IPS-NIHi7 (cell line): Measurements from ENCODE around the gene KIF26B.

ENCODE experiments used
- DNase-seq: peaks from one replicate; pipeline ENCODE4 v3.0.0; 2012; ENCODE audit warnings: mixed read lengths; ENCODE audit errors: extremely low spot score

The KIF26B gene

DNA sequence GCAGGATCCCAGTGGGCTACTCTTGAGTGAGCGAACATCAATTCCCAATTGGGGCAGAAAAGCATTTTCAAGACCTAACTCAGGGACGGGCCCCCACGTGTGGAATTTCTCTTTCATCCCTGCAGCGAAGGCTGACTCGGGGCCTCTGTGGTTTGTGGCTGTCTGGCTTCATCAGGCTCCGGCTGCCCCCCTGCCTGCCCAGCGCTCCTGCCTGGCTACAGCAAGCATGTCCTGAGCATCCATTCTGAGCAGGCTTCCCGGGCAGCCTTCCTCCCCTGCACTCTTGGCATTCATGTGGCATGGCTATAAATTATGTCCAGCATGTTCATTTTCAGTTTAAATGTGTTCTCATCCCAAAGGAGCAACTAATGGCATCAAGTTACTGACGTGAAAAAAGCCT, 588.1 kb downstream of the KIF26B start:
- no peak for DNase-seq

DNA sequence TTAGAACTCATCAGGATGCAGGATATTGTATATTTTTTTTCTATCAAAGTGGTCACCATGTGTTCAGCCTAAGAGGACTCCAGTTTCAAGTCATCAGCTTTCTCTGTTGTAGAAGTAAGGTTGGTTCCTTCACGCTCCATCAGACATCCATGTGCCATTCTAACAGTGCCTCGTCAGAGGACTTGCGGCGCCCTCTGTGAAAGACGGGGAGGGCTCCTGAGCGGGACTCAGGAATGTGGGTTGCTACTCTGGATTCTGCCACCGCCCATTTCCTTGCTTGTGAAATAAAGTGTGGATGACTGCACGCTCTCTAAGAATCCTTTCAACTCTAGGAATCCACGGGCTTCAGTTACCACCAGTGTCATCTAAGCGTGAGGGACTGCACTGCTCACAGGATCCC, 593.5 kb downstream of the KIF26B start:
- DNase-seq: no peak

DNA sequence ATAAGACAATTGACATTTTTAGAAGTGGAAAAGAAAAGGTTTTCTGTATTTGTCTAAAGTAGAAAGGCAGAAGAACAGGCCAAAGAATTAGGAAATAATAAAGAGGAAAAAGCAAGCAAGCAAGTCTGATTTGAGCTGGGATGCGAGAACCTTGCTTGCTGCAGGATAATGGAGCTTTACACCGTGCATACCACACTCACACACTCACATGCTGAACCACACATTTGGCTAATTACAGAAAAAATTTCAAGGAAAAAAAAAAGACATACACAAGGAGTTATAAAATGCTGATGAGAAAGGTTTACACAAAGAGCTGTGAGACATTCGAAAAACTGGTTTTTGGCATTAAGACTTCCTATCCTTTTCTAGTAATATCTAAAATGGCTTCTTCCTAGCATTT, 593.9 kb downstream of the KIF26B start:
- DNase-seq: no peak

DNA sequence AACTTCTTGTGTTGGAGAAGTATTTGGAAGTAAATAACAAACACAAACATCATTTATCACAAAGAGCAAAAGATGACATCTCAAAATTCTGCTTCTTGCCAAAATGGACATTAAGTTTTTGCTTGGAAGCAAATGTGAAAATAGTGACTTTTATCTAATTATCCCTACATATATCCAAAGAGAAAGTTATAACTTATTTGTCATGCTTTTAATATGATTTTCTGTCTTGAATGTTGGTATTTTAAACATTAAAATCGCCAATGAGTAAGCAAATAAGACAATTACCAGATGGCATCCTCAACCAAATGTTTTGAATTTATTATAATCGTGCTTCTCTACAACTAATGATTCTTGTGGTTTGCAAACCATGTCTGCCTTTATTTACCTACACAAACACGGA, 594.3 kb downstream of the KIF26B start:
- no peak for DNase-seq

DNA sequence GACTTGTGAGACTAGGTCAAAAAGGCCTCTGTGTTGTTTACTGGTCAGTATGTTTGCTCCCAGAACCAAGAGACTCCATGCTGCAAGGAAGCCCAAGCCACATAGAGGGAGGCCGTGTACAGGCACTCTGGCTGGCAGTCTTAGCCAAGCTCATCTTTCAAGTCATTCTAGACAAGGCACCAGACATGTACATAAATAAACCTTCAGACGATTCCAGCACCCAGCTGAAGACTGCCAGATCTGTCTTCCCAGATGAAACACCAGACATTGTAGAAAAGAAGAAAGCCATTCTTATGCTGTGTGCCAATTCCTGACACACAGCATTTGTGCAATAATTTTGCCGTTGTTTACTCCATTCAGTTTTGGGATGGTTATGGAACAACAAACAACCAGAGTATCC, 595.5 kb downstream of the KIF26B start:
- no peak for DNase-seq

DNA sequence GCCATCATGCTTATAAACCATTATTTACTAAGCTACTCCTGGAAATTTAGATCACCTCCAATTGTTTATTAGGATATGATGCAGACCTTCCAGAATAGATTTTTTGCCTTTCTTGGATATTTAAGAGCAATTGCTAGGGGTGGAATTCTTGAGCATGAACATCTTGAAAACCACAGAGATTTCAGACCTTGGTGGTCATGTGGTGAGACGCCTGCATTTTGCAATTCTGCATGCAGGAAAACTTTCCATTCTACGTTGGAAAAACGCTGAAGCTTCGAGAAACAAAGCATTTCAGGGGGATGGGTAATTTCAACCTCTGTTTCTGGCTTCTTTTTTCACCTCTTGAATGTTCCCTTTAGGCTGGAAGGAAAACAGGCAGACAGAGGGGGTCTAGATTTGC, 596.3 kb downstream of the KIF26B start:
- no peak for DNase-seq

DNA sequence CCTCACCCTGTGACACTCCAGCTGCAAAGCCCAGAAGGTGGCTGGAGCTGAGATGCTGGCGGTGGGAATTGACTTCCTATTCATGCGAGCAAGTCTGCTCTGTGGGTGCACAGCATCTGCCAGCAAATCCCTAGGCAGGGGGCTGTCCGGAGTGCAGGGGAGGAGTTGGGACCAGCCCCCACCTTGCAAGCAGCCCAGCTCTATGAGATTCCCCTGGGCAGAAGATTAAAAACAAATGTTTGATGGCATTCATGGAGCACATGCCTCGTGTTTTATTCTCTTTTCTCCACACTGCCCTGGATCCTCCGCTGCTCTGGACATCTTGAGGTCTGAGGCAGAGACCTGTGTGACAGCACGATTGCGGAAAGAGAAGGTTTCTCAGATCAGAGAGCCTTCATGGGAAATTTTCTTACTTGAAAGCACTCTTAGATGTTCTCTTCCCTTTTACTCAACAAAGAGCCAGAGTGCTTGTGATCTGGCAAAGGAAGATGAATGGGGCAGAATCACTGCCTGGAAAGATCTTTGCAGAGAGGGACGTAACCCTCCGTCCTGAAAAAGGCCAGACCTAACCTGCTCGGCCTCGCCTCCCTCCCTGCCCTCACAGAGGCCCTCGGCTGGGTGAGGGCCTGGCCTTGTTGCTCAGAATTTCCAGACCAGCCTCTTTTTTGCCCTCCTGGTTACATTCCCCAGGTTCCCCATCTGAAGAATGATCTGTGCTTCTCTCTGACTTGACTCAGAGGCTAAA, 597.1 kb downstream of the KIF26B start:
- DNase-seq: no peak

DNA sequence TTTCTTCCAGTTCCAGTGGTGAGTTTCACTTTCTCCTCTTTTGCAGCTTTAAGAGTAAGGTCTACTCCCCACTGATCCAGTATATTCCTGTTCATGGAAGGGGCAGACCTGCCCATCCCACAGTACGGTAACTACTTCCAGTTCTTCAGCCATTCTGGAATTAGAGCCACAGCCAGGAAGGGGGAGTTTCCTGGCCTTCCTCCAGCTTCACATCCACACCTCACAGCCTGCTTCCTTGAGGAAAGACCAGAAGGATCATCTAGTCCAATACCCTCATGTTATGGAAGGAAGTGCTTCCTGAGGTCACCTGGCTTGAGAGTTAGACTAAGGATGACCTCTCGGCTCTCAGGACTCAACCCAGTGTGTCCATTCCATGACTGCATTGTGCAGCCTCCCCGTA, 597.8 kb downstream of the KIF26B start:
- DNase-seq: no peak

DNA sequence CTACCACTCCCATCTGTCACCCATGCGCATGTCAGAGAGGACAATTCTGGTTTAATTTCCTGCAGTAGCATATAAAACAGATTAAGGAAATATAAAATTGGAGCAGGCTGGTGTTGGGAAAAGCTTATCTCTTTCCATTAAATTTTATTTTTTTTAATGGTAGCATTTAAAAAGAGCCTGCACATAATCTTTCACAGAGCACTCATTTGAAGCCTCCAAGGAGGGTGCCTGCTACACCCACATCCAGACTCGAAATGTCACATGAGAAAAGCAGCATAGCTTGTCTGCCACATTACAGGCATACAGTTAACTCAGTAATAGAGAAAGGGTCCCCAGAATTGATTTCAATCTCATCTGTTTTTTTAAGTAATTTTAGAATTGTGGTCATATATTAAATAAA, 599.0 kb downstream of the KIF26B start:
- DNase-seq: no peak

DNA sequence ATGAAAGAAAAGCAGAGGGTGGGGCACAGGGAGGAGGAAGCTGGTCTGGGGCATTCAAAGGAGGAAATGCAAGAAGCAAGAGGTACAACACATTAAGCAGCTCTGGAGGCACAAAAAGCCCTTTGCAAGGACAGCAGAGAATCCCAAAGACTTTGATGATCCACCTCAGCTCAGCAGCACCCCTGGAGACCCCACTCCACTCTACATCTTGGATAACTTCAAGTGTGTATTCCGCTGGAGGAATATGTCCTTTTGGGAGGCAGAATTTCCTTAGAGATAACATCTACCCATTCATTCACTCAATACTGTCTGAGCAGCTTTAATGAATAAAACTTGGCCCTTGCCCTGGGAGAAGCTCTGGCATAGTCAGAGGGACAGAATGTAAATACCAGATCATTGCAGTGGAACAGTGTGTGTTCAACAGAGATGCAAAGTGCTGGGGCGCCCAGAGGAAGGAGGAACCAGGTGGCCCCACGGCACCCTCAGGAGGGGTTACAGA, 599.7 kb downstream of the KIF26B start:
- no peak for DNase-seq
